ENCODE measurements around the gene ADIPOR1.
"Not testable (repeated sequence)": the region's sequence is repeated elsewhere in the genome, so short reads cannot be mapped to it uniquely, and the experiment has no call there.

ADIPOR1 gene

GRCh38 chr1:202957733-202958543 lies at the start of gene ADIPOR1:
Gene ADIPOR1, minus strand, starts transcription at chr1:202958312. Its CDS starts 7,242 bp downstream, at chr1:202951070.
- DNase-seq (ENCODE audit: low read depth in 3 of 3), result peak; percentile 87 to 91 (median 91)

GRCh38 chr1:203006948-203007871 lies 49.1 kb upstream of the ADIPOR1 start, which contains the start of gene TMEM183A:
Gene TMEM183A, plus strand, starts transcription at chr1:203007374. Its CDS starts 92 bp downstream, at chr1:203007466.
- DNase-seq (ENCODE audit: low read depth in 3 of 3), result peak; percentile 80 to 92 (median 91)

- DNase-seq (ENCODE audit: low read depth in 3 of 3), result not testable (repeated sequence)
These were observed 47.5 kb upstream of the ADIPOR1 start for GRCh38 chr1:203005395-203006142.

- DNase-seq (ENCODE audit: low read depth in 3 of 3), result no peak
These were observed 44.8 kb upstream of the ADIPOR1 start for GRCh38 chr1:203002951-203003350.

GRCh38 chr1:203001986-203002385 lies 43.9 kb upstream of the ADIPOR1 start:
- DNase-seq (ENCODE audit: low read depth in 3 of 3), result no peak

- no peak for DNase-seq (ENCODE audit: low read depth in 3 of 3)
These were observed 42.3 kb upstream of the ADIPOR1 start for GRCh38 chr1:203000217-203000944.

- DNase-seq (ENCODE audit: low read depth in 3 of 3), result peak in 2 of 3 experiments; percentile 16 to 44
These were observed 41.0 kb upstream of the ADIPOR1 start for GRCh38 chr1:202998836-202999750.

- no peak for DNase-seq (ENCODE audit: low read depth in 3 of 3)
These were observed 36.6 kb upstream of the ADIPOR1 start for GRCh38 chr1:202994756-202995155.

GRCh38 chr1:202991112-202991511 lies 33.0 kb upstream of the ADIPOR1 start:
- no peak for DNase-seq (ENCODE audit: low read depth in 3 of 3)

- no peak for DNase-seq (ENCODE audit: low read depth in 3 of 3)
These were observed 31.8 kb upstream of the ADIPOR1 start for GRCh38 chr1:202989879-202990278.

- DNase-seq (ENCODE audit: low read depth in 3 of 3), result no peak
These were observed 29.9 kb upstream of the ADIPOR1 start for GRCh38 chr1:202987922-202988583.

- DNase-seq (ENCODE audit: low read depth in 3 of 3), result no peak
These were observed 29.1 kb upstream of the ADIPOR1 start for GRCh38 chr1:202987255-202987654.

GRCh38 chr1:202986120-202986519 lies 28.0 kb upstream of the ADIPOR1 start:
- DNase-seq (ENCODE audit: low read depth in 3 of 3), result not testable (repeated sequence)

- DNase-seq (ENCODE audit: low read depth in 3 of 3), result no peak
These were observed 24.8 kb upstream of the ADIPOR1 start for GRCh38 chr1:202982715-202983430.

- no peak for DNase-seq (ENCODE audit: low read depth in 3 of 3)
These were observed 23.8 kb upstream of the ADIPOR1 start for GRCh38 chr1:202981939-202982338.

GRCh38 chr1:202979459-202979858 lies 21.3 kb upstream of the ADIPOR1 start:
- no peak for DNase-seq (ENCODE audit: low read depth in 3 of 3)

GRCh38 chr1:202976633-202977032 lies 18.5 kb upstream of the ADIPOR1 start:
- DNase-seq (ENCODE audit: low read depth in 3 of 3), result no peak

- DNase-seq (ENCODE audit: low read depth in 3 of 3), result no peak
These were observed 16.7 kb upstream of the ADIPOR1 start for GRCh38 chr1:202974856-202975255.

- no peak for DNase-seq (ENCODE audit: low read depth in 3 of 3)
These were observed 13.9 kb upstream of the ADIPOR1 start for GRCh38 chr1:202972046-202972445.

Measured in stimulated activated CD4-positive, alpha-beta T cell treated with anti-CD3 and anti-CD28 coated beads, TNF-alpha, amount 100 ng/mL, for 4 hours (primary cell).